ENCODE measurements around the gene EFCAB11. TPM values are rescaled to one million over a fixed set of nuclear protein-coding genes. Genes with fewer than 3 reads are reported as not detected.

Gene EFCAB11, protein sequence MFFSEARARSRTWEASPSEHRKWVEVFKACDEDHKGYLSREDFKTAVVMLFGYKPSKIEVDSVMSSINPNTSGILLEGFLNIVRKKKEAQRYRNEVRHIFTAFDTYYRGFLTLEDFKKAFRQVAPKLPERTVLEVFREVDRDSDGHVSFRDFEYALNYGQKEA
- total RNA-seq (8.0 and 10.8 TPM in 2 replicates), polyA plus RNA-seq (7.1 and 7.2 TPM in 2 replicates)

DNA sequence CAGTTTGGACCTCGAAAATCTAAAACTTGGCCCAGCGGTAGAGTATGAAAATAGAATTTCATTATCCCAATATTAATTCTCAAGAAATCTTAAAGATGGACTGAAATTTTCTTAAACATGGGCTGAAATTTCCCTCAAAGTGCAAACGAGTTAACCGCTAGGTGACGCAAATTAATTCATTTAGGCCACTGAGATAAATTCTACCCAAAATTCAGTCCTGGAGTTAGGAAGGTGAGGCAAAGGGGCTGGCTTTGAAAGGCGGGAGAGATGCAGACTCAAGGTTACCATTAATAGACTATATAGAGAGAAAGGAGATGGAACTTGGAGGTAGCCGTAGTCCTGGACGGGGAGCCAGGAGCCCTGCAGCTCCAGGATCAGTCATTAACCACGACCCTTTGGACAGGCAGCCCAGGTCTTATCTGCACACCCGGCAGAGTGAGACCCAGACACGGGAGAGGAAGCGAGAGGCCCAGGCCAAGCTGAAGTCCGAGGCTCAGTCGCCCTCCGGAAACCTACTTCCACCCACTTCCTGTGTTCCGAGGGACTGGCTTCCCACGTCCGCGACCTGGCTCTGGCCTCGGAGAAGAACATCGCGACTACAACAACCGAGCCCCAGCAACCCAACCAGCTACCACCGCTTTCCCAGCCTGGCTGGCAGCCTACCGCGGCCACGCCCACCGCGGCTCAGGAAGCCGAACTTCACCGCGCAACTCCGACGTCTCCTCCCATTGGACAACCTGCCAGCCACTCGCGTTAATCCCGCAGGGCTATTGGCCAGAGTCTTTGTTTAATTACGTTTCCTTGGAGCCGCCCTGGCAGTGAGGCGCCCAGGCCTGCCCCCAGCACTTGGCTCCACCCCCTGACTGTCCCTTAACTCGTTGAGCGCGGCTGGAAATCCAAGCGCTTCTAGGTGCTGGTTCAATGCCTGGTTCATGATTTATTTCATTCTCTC lies at the start of gene EFCAB11:
TSS of gene EFCAB11 (minus strand) at position 661 of the 952 bp plus-strand sequence. CDS start at position 591, 70 bp downstream.
- H3K27ac ChIP-seq = peak within 1 kb of the TSS; percentile 65
- TF ChIP-seq, protein P1, sequence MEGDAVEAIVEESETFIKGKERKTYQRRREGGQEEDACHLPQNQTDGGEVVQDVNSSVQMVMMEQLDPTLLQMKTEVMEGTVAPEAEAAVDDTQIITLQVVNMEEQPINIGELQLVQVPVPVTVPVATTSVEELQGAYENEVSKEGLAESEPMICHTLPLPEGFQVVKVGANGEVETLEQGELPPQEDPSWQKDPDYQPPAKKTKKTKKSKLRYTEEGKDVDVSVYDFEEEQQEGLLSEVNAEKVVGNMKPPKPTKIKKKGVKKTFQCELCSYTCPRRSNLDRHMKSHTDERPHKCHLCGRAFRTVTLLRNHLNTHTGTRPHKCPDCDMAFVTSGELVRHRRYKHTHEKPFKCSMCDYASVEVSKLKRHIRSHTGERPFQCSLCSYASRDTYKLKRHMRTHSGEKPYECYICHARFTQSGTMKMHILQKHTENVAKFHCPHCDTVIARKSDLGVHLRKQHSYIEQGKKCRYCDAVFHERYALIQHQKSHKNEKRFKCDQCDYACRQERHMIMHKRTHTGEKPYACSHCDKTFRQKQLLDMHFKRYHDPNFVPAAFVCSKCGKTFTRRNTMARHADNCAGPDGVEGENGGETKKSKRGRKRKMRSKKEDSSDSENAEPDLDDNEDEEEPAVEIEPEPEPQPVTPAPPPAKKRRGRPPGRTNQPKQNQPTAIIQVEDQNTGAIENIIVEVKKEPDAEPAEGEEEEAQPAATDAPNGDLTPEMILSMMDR (IDR thresholded peaks at IDR 0.05; ENCODE audit: poor library complexity) = peak; percentile 26
- no peak for TF ChIP-seq EZH2 (IDR thresholded peaks at IDR 0.05; ENCODE audit: borderline replicate concordance)
- 3% methylated on average over 43 of the region's 44 CpGs for WGBS (ENCODE audit: low lambda C conversion rate, missing lambda C conversion rate)
- DNase-seq (ENCODE audit: low spot score) = peak; percentile 99
- H3K4me3 ChIP-seq = peak within 1 kb of the TSS; percentile 57
- H3K4me1 ChIP-seq (ENCODE audit: insufficient read depth) = peaks cover 12% of the 10 kb centered on the region
- H3K79me2 ChIP-seq = peaks cover 14% of the 10 kb centered on the region
- H4K20me1 ChIP-seq (ENCODE audit: insufficient read depth, poor library complexity, severe bottlenecking) = no peaks in the 10 kb centered on the region
- H2AFZ ChIP-seq = peak within 1 kb of the TSS; percentile 81
- H3K9me2 ChIP-seq (replicated peaks; ENCODE audit: insufficient read depth) = no peaks in the 10 kb centered on the region
- H3K36me3 ChIP-seq (replicated peaks; ENCODE audit: insufficient read depth, low read depth) = no peaks in the 10 kb centered on the region
- no peaks in the 10 kb centered on the region for H3K9me3 ChIP-seq (ENCODE audit: low read depth)
- peak within 1 kb of the TSS; percentile 84 for H3K4me2 ChIP-seq
- no peaks in the 10 kb centered on the region for H3K27me3 ChIP-seq

DNA sequence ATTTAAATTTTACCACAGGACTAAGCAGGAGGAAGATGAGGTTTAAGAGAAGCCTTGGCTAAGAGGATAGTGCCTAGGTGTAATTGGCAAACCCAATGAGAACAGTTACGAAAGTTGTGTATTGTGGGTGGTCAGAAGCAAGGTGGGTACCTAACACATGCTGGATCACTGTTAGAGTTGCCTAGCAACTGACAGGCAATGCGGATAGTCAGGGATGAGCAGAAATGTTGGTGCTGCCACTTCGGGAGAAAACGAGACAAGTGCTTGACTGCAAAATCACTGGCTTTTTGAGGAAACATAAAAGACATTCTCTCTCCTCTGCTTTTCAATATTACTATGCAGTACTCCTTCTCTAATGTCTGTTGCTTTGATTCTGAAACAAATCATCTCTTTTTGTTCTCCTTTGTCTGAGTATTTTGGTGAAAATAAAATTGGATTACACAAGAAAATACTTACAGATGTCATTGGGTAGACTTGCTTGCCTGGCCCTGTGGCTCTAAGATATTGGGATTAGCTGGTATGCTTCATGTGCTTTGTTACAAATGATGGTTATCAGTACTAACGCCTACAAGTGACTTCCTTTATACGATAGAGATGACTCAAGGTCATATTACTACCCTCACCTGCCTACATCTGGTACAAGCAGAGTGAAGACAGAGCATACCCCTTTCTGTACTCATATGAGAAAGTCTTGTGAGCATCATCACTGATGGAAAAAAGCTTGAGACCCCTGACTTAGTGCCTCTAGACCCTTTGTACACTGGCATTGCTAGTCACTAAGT lies 49.2 kb upstream of the EFCAB11 start:
- no peaks in the 10 kb centered on the region for H3K9me3 ChIP-seq (ENCODE audit: low read depth)
- no peaks in the 10 kb centered on the region for H3K4me1 ChIP-seq (ENCODE audit: insufficient read depth)
- H3K27ac ChIP-seq = no peak overlapping the region
- H4K20me1 ChIP-seq (ENCODE audit: insufficient read depth, poor library complexity, severe bottlenecking) = no peaks in the 10 kb centered on the region
- H3K4me2 ChIP-seq = no peak overlapping the region
- TF ChIP-seq, protein P1 (IDR thresholded peaks at IDR 0.05; ENCODE audit: poor library complexity) = no peak
- no peak for TF ChIP-seq EZH2 (IDR thresholded peaks at IDR 0.05; ENCODE audit: borderline replicate concordance)
- TF ChIP-seq EZH2phosphoT487 (IDR thresholded peaks at IDR 0.05; ENCODE audit: low read depth, severe bottlenecking, unreplicated experiment) = no peak
- 84% methylated on average over 6 of the region's 6 CpGs for WGBS (ENCODE audit: low lambda C conversion rate, missing lambda C conversion rate)
- no peaks in the 10 kb centered on the region for H3K27me3 ChIP-seq
- H2AFZ ChIP-seq = no peak overlapping the region
- no peak overlapping the region for H3K4me3 ChIP-seq
- no peaks in the 10 kb centered on the region for H3K79me2 ChIP-seq
- no peak for DNase-seq (ENCODE audit: low spot score)
- H3K9me2 ChIP-seq (replicated peaks; ENCODE audit: insufficient read depth) = no peaks in the 10 kb centered on the region
- no peaks in the 10 kb centered on the region for H3K36me3 ChIP-seq (replicated peaks; ENCODE audit: insufficient read depth, low read depth)

DNA sequence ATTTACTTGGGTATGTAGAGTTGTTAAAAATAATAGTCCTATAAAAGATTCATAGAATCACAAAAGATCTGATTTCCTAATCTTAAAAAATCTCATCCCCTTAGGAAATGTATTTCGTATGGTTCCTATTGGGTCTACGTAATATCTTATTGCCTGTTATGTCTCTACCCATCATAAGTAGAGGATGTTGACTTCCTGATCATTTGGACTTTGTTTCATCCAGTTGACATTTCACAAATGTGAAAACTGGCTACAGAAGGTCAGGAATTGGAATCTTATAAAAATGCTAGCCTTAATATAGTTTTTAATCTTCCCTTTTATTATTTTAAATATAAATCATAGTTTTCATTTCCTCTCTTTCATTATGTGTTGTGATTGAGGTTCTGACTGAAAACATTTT lies 46.4 kb upstream of the EFCAB11 start:
- 91% methylated on average over 2 of the region's 2 CpGs for WGBS (ENCODE audit: low lambda C conversion rate, missing lambda C conversion rate)
- H4K20me1 ChIP-seq (ENCODE audit: insufficient read depth, poor library complexity, severe bottlenecking) = no peaks in the 10 kb centered on the region
- no peaks in the 10 kb centered on the region for H3K9me2 ChIP-seq (replicated peaks; ENCODE audit: insufficient read depth)
- H3K27ac ChIP-seq = no peak overlapping the region
- TF ChIP-seq, protein P1 (IDR thresholded peaks at IDR 0.05; ENCODE audit: poor library complexity) = no peak
- H3K36me3 ChIP-seq (replicated peaks; ENCODE audit: insufficient read depth, low read depth) = no peaks in the 10 kb centered on the region
- DNase-seq (ENCODE audit: low spot score) = no peak
- no peak overlapping the region for H2AFZ ChIP-seq
- no peak overlapping the region for H3K4me3 ChIP-seq
- no peaks in the 10 kb centered on the region for H3K9me3 ChIP-seq (ENCODE audit: low read depth)
- H3K27me3 ChIP-seq = no peaks in the 10 kb centered on the region
- no peaks in the 10 kb centered on the region for H3K79me2 ChIP-seq
- no peaks in the 10 kb centered on the region for H3K4me1 ChIP-seq (ENCODE audit: insufficient read depth)
- H3K4me2 ChIP-seq = no peak overlapping the region

Data from hepatocyte (in vitro differentiated cells).